Endometrium (tissue), 2 donors: ENCODE measurements around the gene MED26.
"Not testable (repeated sequence)": the region's sequence is repeated elsewhere in the genome, so short reads cannot be mapped to it uniquely, and the experiment has no call there.

Experiments used
- FAIRE-seq: peaks from 2 replicates; lab custom pipeline; 2012; peaks lifted over from hg19 to GRCh38; lab: Jason Lieb, UNC
- donor health status: control.
- donor health status: control.

MED26 gene

DNA sequence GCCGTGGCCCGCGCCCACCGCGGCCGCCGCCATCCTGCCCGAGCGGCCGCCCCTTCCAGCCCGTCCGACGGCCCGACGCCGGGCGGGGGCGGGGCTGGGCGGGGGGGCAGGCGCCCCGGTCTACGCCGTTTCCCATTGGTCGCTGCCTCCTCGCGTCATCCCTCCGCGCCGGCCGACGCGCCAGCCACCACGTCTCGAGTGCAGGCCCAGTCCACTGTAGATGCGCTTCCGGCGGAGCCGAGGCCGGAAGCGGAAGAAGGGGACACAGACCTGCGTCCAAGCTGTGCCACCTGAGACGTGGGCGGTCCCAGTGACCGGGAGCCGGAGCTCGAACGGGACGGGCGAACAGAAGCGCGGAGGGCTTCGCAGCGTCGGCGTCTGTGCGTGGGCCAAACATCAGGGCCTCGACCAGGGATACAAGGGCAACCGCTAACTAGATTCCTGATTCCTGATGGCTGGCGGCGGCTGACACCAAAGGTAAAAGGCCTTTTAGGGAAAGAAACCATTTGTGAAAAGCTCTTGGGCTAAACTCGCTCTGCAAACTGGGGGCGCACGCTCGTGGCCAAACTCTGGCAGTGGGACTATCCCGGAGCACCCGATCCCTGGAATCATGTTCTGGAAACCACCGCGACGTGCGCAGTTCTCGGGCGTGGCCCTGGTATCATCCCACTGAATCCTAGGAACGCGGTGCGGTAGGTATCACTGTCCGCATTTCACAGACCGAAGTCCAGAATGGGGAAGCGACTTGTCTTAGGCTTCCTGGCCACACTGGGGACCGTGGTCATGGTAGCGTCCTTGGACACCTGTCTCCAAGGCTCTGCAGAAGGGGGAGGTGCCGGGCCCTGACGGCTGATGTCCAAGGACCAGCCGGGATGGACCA lies 55.4 kb downstream of the MED26 start, which contains the start of gene SLC35E1:
Gene SLC35E1 (minus strand): TSS at position 84 of the 880 bp plus-strand sequence. CDS start 51 bp downstream, at position 33.
- FAIRE-seq, result no peak

DNA sequence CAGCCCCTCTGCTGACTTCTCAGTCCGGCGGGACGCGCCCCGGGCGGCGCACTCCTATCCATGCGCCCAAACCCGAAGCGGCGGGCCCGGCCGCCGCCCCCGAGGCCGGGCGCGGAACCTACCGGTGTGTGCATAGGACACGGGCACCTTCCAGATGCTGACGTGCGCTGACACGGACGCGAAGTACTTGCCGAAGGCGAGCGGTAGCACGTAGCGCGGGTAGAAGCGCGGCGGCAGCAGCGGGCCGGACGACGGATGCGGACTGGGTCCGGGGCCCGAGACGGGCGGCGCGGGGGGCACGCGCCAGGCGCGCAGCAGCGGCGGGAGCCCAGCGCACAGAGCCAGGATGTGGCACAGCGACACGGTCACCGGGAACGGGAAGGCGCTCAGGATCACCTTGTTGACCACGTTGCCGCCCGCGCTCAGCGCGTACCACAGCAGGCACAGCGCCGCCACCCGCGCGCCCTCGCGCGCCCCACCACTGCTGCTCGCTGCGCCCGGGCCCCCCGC lies 56.1 kb downstream of the MED26 start:
- no peak for FAIRE-seq

DNA sequence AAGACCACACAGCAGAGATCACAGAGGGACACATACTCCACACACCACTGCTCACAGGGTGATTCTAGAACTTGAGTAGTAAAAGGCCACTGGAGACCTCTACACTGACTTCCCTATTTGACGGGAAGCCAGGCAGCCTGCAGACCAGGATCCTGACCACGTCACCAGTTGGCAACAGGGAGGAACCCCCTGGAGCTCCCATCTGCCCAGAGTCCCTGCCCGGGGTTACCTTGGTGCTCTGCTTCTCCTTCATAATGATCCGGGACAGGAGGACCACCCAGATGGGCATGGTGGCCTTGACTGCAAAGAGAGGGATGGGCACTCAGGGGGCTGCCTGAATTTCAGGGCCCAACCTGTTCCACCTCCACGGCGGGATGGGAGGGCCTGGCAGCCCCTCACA lies 56.7 kb downstream of the MED26 start:
- no peak for FAIRE-seq

DNA sequence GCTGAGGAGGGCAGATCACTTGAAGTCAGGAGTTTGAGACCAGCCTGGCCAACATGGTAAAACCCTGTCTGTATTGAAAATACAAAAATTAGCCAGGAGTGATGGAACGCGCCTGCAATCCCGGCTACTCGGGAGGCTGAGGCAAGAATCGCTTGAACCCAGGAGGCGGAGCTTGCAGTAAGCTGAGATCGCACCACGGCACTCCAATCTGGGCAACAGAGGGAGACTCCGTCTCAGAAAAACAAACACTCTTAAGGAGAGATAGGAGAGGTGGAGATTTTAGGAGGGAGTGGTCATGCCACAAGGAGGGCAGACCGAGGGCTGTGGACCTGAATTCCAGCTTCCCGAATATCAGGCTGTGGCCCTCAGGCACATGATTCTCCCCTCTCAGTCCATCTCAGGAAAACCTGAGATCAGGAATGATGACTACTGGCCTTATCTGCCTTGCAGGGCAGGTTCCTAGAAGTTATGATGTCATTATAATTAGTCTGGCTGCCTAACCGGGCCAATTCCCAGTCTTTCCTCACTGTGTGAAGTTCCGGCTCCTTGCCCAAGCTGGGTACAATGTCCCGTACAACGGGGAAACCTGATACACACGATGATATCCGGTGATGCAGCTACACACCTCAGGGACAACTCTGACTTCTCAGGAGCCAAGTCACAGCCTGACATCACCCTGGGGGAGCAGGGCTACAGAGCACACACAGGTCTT lies 58.2 kb downstream of the MED26 start:
- FAIRE-seq, result no peak

DNA sequence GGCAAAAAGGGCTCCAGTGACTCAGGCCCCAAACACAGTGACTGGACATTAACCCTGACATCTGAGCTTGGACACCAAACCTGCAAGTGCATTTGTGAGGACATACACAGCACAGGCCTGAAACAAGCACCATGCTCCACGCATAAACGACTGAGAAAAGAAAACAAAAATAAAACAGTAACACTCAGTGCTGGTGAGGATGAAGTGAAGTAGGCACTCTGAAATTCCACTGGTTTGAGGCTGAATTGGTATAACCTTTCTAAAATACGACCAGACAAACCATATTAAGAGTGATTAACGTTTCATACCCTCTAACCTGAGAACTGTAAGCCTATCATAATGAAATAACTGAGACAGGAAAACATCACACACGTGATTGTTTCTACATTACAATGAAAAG lies 61.3 kb downstream of the MED26 start:
- no peak for FAIRE-seq

DNA sequence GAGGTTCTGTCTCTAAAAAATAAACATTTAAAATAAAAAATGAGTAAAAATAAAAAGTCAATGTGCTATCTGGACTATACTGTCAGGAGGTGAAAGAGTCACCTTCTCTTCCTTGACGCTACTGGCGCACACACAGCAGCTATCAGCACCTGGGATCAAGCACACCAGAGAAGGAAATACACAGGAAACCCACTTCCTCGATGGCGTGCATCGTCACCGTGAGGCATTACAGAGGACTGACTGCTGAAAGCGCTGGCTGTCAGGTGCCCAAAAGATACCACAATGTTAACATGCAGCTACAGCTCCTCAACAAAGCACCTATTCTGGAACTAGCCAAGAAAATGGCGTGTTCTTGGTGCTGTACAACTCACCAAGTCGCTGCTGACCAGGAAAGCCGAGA lies 61.8 kb downstream of the MED26 start:
- no peak for FAIRE-seq

DNA sequence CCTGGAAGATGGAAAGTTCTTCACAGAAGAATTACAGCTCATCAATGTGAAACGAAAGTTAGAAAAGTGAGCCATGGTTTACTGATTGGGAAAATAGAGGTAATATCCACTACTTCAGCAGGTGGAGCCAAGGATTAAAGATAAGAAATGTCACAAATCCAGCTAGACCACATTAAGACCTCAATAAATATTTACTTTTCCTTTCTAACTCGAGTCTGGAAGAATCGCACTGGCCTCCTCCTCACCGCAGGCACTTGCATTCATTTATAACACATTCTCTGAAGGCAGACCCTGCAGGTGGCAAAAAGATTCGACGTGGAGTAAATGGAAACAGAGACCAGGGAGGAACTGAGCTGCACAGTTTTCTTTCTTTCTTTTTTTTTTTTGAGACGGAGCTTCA lies 63.2 kb downstream of the MED26 start:
- no peak for FAIRE-seq

DNA sequence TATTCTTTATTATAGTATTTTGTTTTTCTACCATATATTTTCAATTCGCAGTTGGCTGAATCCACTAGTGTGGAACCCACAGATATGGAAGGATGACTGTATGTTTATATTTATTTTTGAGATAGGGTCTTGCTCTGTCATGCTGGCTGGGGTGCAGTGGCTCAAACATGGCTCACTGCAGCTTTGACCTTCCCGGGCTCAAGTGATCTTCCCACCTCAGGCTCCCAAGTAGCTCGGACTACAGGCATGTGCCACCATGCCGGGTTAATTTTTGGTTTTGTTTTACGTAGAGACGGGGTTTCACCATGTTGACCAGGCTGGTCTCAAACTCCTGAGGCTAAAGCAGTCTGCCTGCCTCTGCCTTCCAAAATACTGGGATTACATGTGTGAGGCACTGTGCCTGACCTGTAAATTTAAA lies 65.4 kb downstream of the MED26 start:
- FAIRE-seq, result no peak

DNA sequence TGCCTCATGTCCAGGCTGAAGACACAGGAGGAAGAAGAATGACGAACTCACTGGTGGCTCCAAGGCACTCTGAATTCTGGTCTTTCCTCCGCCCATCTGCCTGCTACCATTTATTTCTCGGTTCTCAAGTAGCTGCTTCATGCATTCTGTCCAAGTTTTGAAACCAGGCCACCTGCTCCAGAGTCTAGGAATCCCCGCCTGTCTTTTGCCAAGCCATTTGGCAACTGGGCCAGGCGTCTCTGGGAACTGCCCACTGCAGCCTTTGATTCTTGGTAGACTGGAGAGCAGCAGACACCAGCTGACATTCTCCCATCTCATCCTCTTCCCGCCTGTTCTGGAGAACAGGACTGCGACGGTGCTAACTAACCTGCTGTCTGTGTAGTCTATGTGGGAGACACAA lies 66.6 kb downstream of the MED26 start:
- no peak for FAIRE-seq

DNA sequence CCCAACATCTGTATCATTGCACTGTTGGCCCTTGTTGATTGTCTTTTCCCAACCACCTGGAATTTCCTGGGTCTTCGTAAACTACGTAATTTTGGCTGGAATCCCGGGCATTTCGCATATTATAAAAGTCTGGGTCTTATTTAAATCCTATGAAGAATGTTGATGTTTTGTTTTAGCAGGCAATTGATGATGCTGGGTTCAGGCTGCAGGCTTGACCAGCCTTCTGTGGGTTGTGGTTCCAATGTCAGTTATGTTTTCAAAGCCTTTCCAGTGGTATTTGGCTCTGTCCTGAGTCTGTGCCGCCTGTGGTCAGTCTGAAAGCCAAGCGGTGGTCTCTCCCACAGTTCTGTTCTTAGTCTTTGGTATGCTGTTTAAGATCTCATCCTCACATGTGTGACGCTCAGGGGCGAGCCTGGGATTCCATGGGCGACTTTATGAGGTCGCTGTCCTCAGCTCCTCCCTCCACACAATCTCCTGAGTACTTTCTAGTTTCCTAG lies 68.2 kb downstream of the MED26 start:
- FAIRE-seq, result no peak

DNA sequence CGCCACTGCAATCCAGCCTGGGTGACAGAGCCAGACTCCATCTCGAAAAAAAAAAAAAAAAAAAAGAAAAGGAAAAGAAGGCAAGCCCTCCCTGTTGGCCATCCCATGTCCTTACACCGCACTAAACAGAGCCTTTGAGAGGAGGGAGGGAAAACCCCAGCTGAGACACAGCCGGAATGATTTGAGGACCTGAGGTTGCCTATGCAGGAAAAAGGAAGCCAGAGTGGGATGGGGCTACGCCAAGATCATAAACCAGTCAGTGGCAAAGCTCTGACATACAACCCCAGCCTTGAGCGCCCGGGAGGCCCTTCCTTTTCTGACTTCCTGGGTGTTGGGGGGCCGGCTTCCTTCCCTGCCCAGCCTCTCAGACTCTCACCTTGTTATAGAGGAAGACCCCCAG lies 73.2 kb downstream of the MED26 start:
- no peak for FAIRE-seq

DNA sequence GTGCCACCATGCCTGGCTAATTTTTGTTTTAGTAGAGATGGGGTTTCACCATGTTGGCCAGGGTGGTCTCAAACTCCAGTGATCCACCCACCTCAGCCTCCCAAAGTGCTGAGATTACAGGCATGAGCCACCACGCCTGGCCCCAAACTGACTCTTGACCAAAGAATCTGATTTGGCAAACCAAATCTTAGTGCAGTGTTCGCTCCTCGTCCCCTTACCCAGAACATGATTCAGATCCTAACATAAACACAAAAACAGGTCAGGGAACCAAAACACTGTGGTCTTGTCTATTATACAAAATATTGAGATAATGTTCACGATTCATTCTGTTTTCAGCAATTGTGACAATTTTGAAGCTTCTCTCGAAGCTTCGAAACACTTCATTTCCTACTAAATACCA lies 76.1 kb downstream of the MED26 start:
- FAIRE-seq, result not testable (repeated sequence)

DNA sequence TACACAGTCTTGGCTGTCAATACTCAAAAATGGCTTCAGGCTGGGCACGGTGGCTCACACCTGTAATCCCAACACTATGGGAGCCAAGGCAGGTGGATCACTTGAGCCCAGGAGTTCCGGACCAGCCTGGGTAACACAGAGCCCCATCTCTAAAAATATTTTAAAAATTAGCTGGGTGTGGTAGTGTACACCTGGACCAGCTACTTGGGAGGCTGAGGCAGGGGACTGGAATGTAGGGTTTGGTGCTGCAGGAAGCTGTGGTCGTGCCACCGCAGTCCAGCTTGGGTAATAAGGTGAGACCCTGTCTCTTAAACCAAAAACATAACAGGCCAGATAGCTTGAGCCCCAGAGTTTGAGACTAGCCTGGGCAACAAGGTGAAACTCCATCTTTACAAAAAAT lies 79.0 kb downstream of the MED26 start:
- no peak for FAIRE-seq

DNA sequence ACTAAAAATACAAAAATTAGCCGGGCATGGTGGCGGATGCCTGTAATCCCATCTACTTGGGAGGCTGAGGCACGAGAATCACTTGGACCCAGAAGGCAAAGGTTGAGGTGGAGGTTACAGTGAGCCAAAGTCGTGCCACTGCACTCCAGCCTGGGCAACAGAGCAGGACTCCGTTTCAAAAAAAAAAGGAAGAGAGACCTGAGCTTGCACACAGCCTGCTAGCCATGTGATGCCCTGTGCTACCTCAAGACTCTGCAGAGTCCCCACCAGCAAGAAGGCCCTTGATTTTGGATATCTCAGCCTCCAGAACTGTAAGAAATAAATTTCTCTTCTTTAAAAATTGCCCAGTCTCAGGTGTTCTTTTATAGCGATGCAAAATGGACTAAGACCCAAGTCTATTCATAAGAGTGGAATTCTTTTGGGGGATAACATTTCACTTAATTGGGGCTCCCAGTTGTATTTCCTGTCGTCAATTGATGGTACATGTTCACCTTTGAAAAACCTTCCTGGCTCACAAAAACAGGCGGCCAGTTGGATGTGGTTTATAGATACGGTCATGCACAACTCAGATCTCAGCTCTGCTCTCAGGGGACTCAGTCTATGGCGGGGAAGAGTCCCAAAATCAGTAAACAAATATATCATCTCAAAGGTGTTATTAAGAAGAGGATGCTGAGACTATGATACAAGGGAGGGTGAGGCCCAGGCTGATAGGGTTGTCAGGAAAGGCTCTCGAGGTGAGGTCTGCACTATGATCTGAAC lies 83.4 kb downstream of the MED26 start:
- no peak for FAIRE-seq

DNA sequence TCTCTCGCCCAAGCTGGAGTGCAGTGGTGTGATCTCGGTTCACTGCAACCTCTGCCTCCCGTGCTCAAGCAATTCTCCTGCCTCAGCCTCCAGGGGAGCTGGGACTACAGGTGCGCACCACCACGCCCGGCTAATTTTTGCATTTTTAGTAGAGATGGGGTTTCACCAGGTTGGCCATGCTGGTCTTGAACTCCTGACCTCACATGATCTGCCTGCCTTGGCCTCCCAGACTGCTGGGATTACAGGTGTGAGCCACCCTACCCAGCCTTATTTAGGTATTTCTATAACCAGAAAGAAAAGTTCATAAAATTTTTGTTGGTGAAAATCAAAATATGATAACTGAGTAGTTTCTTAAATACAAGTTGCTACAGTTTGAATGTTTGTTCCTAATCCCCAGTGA lies 84.3 kb downstream of the MED26 start:
- FAIRE-seq, result not testable (repeated sequence)

DNA sequence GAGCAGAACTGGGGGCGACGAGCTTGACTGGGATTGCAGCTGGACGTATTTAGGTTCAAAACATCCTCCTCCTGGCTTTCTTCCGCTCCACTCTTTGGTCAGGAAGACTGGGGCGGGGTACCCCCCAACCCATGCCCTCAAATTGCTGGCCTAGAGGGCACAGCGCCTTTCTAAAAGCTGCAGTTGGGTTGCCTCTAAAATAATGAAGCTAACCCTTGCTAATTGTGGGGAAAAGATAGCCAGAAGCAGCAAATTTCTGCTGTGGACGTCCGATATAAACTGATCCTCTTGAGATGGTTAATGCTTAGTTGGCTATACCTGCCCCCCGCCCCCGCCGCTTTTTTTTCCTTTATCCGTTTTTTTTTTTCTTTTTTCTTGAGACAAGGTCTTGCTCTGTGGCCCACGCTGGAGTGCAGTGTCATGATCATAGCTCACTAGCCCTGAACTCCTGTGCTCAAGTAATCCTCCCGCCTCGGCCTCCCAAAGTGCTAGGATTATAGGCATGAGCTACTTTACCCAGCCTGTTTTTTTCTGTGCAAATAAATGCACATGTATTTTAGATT lies 85.0 kb downstream of the MED26 start:
- FAIRE-seq, result no peak

DNA sequence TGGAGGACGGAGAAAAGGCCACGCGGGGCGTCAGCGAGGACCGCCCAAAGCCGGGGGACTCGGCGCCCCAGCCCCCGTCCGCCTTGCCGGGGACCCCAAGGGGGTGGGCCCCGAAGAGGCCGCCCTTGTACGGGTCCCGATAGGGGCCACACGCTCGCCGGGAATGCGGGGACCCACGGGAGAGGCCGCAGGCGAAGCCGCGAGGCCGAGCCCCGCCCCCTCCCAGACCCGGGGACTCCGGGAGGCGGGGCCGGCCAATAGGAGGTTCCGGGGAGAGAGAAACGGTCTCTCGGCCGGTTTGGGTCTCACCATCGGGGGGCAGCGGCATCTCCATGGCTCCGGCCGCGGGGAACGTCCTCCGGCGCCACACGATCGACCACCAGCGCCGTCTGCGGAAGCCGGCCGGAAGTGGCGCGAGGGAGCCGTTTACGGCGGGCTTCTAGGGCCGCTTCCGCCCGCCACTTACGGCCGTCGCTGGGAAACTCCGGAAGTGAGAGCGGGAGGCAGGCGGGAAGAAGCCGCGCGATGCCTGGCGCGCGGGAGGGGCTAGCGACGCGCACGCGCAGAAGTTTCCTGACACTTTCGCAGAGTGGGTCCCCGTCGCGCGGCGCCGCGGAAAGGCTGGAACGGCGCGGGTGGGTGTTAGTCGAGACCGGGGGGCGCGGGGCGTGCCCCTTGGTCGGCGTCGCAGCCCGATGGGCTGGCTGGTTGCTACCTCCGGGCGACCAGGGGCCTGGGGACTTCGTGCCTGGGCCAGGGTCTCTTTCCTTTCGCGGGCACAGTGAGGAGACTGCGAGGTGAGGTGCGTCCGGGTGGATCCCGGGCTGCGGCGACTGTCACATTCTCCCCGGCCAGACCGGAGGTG lies 85.7 kb downstream of the MED26 start, which contains the start of gene CHERP:
Gene CHERP (minus strand): TSS at position 393 of the 865 bp plus-strand sequence. CDS start 59 bp downstream, at position 334.
- no peak for FAIRE-seq

DNA sequence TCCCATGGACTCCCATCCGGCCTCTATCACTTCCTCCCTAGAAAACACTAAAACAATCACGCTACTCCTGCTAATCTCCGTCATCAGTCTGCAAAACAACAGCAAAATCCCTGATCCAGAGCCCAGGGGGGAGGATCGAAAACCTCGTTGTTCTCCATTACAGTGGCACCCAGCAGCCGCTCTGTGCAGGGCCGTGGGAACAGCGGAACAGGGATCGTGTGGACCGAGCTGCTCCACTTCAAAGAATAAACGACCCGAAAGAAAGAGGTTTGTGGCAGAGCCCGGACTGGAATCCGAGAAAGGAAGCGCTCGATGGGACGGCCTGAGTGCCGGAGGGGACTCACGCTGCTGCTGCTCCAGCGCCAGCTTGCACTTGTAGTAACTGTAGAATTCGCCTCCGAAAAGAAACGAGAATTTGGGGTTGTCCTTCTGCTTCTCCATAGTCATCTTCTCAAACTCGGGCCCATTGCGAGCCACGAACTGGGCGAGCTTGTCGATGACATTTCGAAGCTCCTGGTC lies 86.4 kb downstream of the MED26 start:
- FAIRE-seq, result no peak

DNA sequence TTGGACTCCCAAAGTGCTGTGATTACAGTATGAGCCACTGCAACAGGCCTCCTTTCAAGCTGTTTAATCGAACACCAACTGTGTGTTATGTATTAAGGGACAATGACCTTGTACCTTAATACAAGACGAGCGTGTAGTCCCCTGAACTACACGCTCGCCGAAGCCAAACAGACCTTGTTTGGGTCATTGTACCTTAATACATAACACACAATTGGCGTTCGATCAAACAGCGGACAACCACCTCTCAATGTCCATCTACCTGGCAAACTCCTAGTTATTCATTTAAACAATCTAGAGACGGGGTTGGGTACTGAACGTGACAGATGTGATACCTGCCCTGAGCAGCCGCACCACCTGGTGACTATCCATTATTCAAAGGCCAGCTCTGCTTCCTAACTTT lies 87.1 kb downstream of the MED26 start:
- no peak for FAIRE-seq

DNA sequence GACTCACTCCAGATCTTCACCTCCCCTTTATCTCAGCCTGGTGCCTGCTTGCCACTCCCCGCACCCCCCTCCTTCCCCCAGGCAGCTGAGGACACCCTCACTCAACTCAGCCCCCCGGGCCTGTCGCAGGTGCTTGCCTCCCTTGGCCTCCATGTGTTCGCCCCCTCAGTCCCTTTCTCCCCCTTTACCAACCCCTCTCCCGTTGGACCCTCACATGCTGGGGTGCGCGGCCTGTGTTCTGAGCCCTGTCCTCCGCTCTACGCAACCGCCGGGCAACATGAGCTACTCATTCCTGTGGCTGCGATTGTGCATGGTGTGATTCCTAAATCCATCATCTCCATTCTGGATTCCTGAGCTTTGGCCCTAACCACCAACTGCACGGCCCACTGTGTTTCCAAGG lies 90.9 kb downstream of the MED26 start:
- FAIRE-seq, result no peak

DNA sequence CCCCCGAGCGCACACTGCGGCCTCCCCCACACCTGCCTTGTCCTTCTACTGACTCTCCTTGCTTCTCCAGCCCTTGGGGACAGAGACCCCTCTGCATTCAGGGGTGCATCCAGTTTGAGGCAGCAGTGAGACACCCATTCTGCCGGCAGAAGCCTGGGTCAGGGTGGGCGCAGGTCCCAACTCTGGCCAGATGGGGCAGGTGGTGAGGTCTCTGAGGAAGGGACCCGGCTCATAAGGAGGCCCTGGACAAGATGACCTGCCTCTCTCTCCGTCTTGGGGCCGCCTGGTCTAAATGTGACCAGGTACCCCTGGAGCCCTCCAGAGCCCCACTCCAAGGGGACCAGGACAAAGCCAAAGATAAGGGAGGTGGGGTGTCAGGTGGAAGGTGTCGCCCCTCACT lies 91.9 kb downstream of the MED26 start:
- FAIRE-seq, result no peak
